ENCODE measurements around the gene SRSF9.
"Not testable (repeated sequence)": the region's sequence is repeated elsewhere in the genome, so short reads cannot be mapped to it uniquely, and the experiment has no call there.

SRSF9 gene

DNA sequence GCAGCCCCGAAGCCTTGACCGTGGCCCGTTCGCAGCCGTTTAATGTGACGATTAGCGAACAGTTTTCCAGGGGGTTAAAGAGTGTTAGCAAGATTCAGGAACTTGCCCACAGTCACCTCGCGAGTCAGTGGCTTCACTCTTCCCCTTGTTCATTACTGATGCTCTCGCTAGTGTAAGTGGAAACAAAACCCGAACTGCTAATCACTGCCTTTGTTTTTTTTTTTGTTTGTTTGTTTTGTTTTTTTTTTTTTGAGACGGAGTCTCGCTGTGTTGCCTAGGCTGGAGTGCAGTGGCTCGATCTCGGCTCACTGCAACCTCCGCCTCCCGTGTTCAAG lies 22.7 kb downstream of the SRSF9 start:
- DNase-seq = not testable (repeated sequence)

DNA sequence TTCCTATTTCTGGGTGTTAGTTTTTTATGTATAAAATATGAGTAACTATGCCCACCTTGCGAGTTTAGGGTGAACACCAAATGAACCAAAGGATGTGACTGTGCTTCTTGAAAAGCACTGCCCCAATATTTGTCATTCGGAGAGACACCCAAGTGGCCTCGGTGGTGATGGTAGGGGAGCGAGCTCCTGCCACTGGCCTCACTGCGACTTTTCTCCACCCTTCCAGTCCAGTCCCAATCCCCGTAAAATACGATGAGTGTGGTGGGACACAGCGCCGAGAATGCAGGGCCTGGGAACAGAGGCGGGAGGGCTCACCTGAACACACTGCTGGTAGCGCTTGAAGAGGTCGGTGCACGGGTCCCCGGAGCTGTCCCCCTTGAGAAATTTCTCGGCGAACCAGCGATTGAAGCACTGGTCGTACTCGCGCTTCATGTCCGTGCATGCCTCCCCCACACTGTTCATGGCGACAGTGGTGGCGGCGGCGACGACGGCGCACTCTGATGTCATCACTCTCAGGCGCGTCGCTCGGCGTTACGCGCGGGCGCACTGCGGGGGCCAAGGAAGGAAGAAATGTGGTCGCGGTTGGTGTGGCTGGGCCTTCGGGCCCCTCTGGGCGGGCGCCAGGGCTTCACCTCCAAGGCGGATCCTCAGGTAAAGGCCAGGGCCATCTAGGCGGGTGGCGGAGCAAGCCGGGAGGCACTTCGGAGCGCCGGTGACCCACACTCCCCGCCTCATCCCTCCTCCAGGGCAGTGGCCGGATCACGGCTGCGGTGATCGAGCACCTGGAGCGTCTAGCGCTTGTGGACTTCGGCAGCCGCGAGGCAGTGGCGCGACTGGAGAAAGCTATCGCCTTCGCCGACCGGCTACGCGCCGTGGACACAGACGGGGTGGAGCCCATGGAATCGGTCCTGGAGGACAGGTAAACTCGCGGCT lies 23.4 kb downstream of the SRSF9 start, which contains the start of the genes GATC and TRIAP1:
TSS of gene GATC (plus strand) at position 534 of the 933 bp plus-strand sequence. CDS start at position 571, 37 bp downstream.
TSS of gene TRIAP1 (minus strand) at position 474 of the 933 bp plus-strand sequence. CDS start at position 462, 12 bp downstream.
- peak; percentile 46 for DNase-seq

DNA sequence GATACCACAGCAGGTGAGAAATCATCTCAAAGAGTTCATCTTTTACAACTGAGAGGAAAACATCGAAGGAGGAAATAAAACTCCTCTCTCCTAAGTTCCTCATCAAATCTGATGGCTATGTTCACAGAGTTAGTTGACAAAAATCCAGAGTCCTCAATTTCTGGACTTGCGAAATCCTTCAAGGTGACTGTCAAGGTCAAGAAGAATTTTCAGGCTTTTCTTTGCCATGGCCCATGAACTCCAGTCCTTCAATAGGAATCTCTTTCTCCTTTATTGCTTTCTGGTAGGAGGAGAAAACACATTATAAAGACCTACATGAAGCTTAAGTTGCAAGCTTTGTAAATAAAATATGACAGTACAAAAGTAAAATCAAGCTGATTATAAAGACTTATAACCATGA lies 24.9 kb downstream of the SRSF9 start:
- DNase-seq = no peak

DNA sequence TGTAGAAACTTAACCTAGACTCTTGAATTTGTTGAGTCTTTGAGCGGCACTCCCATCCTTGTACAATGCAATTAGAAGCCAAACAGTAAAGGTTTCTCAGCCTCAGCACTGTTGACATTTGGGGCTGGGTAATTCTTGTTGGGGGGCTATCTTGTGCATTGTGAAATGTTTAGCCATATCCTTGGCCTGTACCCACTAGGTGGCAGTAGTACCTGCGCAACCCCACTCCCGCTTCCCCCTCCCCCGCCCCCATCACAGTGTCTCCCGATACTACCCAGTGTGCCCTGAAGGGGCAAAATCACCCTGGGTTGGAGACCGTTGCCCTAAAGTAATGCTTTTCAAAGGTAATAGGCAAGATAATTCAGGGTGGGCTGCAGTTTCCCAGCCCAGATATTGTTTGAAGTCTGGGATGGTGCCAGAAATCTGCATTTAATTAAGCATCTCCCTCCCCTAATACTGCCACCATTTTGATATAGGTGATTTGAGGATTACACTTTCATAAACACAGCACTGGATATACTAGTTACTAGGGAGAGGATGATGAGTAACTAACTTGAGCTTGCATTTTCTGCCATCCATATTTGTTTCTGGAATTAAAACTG lies 29.8 kb downstream of the SRSF9 start:
- DNase-seq = peak; percentile 55

DNA sequence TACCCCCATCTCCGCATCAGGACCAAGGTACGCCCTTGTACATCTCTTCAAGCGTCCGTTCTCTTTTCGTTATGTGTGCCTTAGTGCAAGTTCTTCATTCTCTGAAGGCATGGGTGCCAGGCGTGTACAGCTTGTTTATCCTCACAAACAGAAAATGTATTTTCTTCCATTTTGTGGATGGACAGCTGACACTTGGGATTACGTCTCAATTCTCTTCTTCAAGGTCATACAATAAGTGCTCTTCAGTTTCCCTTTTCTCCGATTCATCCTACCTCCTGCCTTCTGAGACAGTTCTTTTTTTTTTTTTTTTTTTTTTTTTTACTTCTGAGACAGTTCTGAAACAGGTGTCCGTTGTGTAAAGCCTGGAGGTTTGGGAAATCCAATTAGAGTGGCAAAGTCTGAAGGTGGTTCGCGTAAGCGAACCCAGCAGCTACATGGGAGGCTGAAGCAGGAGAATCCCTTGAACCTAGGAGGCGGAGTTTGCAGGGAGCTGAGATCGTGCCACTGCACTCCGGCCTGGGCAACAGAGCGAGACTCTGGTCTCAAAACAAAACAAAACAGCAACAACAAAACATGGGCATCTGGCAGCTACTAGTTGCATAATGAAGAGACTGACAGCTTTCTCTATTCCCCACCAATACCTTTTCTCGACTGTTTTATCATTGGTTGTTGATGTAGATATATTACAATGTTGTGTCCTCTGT lies 30.9 kb downstream of the SRSF9 start:
- DNase-seq = peak; percentile 8

DNA sequence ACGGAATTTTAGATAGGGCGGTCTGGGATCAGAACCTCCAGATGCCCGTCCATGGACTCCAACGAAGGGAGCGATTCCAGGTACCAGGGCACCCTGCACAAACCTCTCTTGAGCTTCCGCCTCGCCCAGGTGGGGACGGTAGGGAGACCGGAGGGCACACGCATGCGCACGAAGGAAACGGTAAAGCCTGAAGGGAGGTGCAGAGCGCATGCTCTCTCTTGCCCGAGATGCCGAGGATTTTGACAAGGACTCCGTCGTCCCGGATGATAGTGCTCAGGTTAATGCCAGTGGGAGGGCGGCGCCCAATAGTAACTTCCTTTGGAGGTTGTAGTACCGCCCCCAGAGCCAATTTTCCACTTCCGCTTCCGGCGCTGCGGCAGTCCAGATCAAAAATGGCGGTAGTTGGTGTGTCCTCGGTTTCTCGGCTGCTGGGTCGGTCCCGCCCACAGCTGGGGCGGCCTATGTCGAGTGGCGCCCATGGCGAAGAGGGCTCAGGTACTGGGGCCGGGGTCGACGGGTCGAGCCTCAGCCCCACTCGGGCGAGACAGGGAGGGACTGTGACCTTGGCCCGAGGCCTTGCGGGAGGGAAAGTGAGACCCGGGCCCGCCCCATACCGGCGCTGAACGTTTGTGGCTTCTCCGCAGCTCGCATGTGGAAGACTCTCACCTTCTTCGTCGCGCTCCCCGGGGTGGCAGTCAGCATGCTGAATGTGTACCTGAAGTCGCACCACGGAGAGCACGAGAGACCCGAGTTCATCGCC lies 31.6 kb downstream of the SRSF9 start, which contains the start of gene COX6A1:
TSS of gene COX6A1 (plus strand) at position 379 of the 760 bp plus-strand sequence. CDS start at position 393, 14 bp downstream.
- DNase-seq = peak; percentile 100

DNA sequence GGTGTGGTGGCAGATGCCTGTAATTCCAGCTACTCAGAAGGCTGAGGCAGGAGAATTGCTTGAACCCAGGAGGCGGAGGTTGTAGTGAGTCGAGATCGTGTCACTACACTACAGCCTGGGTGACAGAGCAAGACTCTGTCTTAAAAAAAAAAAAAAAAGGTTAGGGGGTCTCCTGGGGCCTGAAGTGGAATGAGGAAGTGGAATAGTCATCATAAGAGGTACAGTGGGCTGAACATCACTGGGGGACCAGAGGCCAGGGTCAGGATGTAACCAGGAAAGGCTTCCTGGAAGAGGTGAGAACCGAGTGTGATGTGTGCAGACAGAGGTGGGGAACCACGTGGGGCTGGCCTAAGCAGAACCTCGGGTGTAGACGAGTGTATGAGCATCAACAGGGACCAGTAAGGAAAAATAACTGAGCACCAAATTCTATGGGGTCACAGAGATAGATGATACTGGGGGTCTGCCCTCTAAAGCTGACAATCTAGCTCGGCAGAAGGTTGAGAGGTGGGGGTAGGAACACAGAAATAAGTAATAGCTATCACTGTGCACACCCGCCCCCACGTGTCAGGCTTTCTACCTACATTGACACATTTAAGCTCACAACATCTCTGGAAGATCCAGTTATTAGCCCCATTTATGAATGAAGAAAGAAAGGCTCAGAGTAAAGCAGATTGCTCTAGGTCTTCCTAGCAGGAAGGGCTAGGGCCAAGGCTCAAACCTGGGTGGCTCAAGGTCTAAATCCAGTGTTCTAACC lies 36.6 kb downstream of the SRSF9 start:
- no peak for DNase-seq

DNA sequence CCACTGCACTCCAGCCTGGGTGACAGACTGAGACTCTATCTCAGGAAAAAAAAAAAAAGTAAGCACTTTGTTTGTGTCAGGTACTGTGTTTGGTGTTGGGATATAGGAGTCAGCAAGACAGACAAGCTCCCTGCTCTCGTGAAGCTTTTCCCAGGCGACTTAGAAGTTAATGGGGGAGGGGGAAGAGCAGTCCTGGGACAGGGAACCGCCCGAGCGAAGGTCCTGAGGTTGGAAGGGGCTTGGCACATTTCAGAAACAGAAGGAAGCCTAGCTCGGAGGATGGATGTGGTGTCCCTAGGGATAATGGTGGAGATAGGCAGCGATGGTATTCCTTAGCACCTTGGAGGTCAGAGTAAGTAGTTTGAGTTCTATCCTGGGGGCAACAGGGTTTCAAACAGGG lies 40.2 kb downstream of the SRSF9 start:
- no peak for DNase-seq

DNA sequence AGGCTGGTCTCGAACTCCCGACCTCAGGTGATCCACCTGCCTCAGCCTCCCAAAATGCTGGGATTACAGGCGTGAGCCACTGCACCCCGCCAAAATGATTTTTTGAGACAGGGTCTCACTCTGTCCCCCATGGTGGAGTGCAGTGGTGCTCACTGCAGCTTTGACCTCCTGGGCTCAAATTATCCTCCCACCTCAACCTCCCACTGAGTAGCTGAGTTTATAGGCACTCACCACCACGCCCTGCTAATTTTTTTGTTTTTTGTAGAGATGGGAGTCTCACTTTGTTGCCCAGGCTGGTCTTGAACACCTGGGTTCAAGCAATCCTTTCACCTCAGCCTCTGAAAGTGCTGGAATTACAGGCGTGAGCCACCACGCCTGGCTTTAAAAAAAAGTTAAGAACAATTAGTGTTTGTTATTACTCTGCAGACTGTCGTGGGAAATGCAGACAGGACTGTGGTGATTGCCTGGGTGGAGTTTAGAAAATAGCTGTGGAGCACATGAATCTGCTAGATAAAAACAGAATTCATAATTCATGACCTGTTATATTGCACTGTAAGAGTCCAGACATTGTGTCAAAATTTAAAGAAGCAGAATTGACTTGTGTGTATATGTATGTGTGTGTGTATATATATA lies 40.8 kb downstream of the SRSF9 start:
- DNase-seq = no peak

DNA sequence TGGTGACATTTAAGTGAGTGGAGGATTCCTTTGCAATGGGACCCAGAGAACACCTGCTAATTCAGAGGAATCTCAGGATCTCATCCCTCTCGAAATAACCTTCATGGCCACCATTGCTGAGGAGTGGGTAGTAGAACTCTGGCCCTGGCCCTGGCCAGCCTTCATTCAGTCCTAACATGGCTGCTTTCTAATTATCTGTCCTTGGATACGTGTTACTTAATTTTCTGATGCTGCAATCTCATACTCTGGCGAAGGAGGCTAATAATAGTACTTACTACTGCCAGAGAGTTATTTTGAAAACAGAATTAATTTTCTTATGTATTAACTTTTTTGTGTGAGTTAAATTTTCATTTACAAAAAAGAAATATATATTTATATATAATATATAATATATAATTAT lies 43.8 kb downstream of the SRSF9 start:
- DNase-seq = no peak

DNA sequence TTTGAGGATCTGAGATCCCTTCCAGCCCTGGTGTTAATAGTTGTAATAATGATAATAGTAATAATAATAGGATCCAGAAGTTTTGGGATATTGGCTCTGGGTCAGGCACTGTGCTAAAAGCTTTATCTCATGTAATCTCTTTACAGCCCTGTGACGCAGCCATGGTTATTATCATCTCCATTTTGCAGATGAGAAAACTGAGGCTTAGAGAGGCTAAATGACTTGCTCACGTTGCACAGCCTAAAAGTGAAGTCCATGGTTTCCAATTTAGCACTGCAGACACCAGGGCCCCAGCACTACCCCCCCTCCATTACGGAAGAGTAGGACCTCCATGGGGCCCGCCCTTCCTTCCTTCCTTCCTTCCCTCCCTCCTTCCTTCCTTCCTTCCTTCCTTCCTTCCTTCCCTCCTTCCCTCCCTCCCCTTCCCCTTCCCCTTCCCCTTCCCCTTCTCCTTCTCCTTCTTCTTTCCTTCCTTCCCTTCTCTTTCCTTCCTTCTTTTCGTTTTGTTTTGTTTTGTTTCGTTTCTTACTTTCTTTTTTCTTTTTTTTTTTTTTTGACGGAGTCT lies 46.6 kb downstream of the SRSF9 start:
- DNase-seq = no peak

DNA sequence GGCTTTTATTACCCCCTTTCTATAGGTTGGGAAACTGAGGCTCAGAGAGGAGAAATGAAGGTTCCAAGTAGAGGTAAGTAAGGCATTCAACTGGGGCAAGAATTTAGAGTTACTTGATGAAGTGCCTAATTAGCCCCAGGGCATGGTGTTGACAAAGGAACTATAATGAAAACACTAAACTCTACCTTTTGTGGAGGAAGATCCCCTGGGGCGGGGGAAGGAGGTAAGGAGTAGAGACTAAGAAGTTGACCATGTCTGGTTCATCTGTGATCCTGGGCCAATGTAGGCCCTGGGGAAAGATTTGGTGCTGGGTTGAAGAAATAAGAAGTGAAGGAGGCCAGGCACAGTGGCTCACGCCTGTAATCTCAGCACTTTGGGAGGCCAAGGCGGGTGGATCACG lies 47.8 kb downstream of the SRSF9 start:
- DNase-seq = no peak

DNA sequence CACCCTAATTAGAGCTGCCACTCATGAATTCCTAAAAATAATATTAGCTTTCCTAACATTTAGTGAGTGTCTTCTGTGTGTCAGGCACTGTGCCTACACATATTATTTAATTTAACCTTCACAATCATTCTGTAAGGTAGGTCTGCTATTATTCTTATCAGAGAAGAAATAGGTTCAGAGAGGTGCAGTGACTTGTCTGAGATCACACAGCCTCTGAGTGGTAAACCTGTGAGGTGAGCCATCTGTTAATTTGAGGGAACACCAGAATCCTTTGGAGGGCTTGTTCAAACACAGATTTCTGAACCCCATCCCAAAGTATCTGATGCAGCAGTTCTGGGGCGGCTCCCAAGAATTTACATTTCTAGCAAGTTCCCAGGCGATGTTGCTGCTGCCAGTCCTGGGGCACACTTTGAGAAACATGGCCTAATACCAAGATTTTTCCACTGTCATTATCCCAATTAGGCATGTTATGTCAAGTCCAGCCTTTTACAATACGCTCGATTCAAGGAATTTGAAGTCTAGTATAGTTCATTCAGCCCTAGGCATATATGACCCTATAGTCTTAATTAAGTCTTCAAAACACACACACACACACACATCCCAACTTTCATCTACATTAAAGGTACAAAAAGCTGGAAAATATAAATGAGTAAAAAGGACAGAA lies 51.5 kb downstream of the SRSF9 start:
- DNase-seq = no peak

DNA sequence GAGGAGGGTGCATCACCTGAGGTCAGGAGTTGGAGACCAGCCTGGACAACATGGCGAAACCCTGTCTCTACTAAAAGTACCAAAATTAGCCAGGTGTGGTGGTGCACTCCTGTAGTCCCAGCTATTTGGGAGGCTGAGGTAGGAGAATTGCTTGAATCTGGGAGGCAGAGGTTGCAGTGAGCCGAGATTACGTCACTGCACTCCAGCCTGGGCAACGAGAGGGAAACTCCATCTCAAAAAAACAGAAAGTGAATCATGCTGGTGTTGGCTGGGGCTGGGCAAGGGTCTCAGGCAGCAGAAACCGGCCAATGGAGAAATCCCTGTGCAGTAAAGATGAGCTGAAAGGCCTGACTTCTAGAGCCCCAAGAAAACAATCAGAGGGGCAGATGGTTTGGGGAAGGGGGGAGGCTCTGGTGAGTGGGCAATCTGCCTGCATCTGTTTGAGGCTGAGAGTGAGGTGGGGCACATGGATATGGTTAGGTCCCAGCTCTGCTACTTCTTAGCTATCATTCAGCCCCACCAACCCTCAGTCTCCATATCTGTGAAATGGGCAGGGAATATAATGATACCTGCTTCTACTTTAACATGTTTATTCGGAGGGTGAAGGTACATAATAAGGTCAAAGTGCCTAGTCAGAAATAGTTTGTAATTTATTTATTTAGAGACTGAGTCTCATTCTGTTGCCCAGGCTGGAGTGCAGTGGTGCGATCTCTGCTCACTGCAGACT lies 52.9 kb downstream of the SRSF9 start:
- DNase-seq = no peak

DNA sequence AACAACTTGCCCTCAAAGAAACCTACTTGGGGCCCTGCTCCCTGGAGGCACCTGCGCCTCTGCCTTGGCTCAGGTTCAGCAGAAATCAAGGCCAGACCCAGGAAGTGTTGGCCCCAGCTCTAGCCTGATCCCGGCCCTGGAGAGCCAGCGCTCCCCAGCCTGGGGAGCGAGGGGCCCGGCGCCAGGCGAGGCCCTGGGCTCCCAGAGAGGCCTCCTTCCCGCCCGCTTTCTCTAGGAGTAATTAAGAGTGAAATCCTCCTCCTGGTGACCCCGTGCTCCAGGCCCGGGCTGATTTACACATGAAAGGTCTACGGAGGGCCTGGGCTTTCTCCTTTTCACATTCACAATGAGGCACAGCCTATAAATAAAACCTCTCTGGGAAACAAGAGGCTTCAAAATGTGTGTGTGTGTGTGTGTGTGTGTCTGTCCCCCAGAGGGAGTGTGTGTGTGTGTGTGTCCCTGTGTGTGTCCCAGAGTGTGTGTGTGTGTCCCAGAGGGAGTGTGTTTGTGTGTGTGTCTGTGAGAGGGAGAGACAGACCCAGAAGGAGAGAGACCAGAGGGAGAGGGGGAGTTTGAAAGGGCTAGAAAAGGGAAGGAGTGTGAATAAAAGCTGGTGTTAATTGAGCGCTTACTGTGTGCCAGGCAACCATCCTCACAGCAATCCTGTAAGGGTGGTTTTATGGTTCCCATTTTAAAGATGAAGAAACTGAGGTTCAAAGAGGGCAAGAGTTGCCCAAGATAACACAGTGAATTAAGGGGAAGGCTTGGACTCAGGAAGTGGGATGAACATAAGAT lies 55.5 kb downstream of the SRSF9 start:
- DNase-seq = no peak

DNA sequence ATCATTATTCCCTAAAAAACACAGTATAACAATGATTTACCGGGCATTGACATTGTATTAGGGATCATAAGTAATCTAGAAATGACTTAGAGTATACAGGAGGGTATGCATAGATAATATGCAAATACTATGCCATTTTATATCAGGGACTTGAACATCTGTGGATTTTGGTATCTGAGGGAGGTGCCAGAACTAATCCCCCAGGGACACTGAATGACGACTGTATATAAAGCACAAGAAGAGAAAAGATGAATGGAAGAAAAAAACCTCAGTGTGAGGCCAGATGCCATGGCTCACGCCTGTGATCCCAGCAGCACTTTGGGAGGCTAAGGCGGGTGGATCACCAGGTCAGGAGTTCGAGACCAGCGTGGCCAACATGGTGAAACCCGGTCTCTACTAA lies 57.1 kb downstream of the SRSF9 start:
- DNase-seq = no peak
